ENCODE results near the gene PDIA4.
"Not testable (repeated sequence)": the region's sequence is repeated elsewhere in the genome, so short reads cannot be mapped to it uniquely, and the experiment has no call there.

PDIA4 gene, protein sequence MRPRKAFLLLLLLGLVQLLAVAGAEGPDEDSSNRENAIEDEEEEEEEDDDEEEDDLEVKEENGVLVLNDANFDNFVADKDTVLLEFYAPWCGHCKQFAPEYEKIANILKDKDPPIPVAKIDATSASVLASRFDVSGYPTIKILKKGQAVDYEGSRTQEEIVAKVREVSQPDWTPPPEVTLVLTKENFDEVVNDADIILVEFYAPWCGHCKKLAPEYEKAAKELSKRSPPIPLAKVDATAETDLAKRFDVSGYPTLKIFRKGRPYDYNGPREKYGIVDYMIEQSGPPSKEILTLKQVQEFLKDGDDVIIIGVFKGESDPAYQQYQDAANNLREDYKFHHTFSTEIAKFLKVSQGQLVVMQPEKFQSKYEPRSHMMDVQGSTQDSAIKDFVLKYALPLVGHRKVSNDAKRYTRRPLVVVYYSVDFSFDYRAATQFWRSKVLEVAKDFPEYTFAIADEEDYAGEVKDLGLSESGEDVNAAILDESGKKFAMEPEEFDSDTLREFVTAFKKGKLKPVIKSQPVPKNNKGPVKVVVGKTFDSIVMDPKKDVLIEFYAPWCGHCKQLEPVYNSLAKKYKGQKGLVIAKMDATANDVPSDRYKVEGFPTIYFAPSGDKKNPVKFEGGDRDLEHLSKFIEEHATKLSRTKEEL

DNA sequence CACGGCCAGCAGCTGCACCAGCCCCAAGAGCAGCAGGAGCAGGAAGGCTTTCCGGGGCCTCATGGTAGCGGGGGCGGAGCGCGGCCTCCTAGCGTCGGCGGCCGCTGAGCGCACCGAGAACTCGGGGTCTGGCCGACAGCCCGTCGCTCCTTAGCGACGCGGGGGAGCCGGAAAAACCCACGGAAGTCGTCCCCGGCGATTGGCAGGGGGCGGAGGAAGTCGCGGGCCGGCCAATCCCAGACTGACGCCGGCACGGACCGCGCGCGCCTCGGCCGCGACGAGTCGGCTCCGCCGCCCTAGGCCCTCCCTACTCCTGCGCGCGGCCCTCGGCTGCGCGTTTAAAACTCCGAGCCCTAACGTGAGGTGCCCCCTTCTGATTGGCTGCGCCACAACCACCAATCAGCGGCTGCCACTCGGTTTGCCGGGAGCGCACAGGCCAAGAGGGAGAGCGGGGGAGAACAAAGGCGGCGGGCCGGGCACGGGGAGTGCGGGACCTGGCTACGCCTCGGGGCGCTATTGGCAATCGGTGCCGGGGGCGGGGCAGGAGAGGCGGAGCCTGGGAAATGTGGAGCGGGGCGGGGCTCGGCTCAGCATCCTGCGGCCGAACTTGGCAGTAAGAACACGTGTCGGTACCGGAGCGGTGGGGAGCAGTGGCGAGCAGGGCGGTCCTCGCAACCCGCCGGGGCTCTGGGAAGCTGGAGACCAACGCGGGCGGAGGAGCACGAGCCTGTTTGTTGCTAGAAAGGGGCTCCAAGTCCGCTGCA lies at the start of gene PDIA4:
PDIA4 (minus strand) TSS at position 160 of the 764 bp plus-strand sequence; CDS start at position 63, 97 bp downstream.
- DNase-seq (ENCODE audit: low spot score): peak; percentile 100

DNA sequence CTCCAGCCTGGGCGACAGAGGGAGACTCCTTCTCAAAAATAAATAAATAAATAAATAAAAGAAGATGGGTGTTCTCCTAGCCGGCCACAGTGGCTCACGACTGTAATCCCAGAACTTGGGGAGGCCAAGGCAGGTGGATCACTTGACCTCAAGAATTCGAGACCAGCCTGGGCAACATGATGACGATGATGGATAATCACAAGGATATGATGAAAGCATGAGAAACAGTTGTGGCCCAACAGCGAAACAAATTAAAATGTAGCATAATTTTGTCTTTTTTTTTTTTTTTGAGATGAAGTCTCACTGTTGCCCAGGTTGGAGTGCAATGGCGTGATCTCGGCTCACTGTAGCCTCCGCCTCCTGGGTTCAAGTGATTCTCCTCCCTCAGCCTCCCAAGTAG lies 49.3 kb upstream of the PDIA4 start:
- DNase-seq (ENCODE audit: low spot score): no peak

GRCh38 chr7:149075286-149075685 lies 47.0 kb upstream of the PDIA4 start:
- DNase-seq (ENCODE audit: low spot score): no peak

DNA sequence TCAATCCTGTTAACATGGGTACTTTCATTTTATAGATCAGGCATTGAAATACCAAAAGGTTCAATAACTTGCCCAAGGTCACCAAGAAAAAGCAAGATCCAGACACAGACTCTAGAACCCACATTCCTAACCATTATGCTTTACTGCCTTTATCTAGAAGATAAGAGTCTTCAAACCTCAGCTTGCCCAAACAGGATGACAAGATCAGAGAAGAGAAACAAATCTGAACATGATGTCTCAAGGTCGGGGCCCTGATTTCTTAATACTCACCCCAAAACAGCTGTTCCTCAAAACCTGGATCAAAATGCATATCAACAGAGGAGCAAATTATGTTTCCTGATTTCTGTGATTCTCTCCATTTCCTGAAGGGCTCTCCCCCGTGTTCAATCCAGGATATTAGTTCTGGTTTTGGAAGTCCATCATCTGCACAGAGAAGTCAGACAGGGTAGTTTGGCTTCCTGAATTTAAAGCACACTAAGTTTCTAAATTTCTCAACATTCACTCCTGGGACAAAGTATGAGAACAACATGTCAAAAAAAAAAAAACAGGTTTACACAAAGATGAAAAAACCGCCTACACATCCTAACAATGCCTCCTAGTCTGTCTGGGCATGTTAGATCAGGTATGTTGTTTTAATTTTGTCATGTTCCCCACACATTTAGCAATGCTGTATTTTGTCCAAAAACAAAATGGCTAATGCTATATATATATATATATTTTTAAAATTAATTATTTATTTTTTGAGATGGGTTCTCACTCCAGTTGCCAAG lies 46.0 kb upstream of the PDIA4 start:
- DNase-seq (ENCODE audit: low spot score): no peak

GRCh38 chr7:149072438-149072775 lies 44.1 kb upstream of the PDIA4 start:
- DNase-seq (ENCODE audit: low spot score): no peak

GRCh38 chr7:149071641-149072437 lies 43.5 kb upstream of the PDIA4 start:
- no peak for DNase-seq (ENCODE audit: low spot score)

- DNase-seq (ENCODE audit: low spot score): no peak
Observed at GRCh38 chr7:149071182-149071635, 42.9 kb upstream of the PDIA4 start.

DNA sequence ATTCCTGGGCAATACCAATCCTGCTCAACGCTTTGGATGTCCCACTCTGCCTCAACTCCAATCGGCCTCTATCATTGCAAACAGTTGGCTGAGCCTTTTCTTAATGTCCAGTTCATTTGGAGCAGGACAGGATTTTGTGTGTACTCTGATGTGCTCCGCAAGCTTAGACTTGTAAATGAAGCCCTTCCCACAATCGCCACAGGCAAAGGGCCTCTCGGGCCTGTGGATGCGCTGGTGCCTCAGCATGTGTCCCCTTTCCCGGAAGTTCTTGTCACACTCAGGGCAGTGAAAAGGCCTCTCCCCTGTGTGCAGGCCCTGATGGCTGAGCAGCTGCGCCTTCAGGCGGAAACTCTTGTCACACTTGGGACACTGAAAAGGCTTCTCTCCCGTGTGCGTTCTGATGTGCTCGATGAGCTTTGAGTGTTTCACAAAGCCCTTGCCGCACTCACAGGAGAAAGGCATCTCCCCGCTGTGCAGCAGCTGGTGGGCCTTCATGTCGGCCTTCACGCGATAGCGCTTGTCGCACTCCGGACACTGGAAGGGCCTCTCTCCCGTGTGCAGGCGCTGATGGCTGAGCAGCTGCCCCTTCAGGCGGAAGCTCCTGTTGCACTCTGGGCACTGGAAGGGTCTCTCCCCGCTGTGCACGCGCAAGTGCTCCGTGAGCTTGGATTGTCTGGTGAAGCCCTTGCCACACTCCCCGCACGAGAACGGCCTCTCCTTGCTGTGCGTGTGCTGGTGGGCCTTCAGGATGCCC lies 42.2 kb upstream of the PDIA4 start:
- no peak for DNase-seq (ENCODE audit: low spot score)

DNA sequence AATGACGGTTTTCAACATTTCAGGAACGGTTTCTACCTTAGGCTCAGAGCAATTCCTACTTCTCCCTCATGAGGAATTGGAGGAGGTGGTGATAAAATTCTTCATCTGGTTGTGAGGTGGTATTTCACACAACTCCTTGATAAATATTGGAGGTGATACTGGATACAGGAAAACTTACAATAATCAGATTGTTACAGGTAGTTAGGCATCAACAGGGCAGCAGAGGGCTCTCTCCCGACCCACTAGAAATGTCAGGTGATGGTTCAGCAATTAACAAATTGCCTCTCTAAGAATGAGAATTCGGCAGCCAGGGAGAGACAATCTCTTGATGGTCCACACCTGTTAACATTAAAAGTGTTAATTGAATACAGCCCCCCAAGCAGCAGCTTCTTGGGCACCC lies 39.6 kb upstream of the PDIA4 start:
- no peak for DNase-seq (ENCODE audit: low spot score)

- no peak for DNase-seq (ENCODE audit: low spot score)
Observed at GRCh38 chr7:149063476-149063875, 35.2 kb upstream of the PDIA4 start.

GRCh38 chr7:149062217-149062899 lies 34.1 kb upstream of the PDIA4 start:
- not testable (repeated sequence) for DNase-seq (ENCODE audit: low spot score)

DNA sequence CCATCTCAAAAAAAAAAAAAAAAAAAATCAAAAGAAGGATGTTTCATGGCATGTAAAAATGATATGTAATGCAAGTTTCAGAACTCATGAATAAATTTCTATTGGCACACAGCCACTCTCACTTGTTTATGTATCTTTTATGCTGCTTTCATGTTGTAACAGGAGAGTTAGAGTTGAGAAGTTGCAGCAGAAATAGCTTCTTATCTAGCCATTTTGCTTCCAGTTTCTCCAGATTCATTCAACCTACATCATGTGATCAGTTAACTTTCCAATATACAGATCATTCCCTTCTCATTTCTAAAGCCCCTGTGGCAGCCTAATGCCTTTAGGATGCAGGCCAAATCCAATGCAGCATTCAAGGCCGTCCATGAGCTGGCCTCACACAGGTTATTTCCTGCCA lies 31.9 kb upstream of the PDIA4 start:
- DNase-seq (ENCODE audit: low spot score): no peak

DNA sequence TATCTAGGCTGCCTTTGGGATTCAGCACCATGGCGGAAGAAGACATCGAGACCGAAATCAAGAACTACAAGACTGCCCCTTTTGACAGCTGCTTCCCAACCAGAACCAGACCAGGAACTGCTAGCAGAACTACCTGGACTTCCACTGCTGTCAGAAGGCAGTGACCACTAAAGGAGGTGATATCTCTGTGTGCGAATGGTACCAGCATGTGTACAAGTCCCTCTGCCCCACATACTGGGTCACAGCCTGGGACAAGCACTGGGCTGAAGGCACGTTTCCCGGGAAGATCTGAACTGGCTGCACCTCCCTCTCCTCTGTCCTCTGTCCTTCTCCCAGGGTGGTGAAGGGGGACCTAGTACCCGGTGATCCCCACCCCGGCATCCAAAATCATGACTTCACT lies 25.6 kb upstream of the PDIA4 start:
- DNase-seq (ENCODE audit: low spot score): no peak

DNA sequence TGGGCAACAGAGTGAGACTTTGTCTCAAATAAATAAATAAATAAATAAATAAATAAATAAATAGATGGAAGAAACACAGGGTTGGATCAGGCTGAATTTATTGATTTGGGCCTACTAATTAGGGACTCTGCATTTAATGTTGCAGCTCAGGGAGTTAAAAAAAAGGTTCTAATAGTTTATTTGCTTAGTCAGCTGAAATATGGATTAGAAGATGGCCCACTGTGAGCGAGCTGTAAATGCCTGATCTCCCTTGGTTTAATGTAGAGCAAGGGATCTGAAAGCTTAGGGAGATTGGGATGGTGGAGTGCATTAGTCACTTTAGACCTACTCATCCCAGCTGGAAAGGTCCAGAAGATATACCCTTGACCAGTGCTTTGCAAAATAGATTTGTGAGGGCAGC lies 25.1 kb upstream of the PDIA4 start:
- no peak for DNase-seq (ENCODE audit: low spot score)

GRCh38 chr7:149050941-149051340 lies 22.6 kb upstream of the PDIA4 start:
- DNase-seq (ENCODE audit: low spot score): no peak

DNA sequence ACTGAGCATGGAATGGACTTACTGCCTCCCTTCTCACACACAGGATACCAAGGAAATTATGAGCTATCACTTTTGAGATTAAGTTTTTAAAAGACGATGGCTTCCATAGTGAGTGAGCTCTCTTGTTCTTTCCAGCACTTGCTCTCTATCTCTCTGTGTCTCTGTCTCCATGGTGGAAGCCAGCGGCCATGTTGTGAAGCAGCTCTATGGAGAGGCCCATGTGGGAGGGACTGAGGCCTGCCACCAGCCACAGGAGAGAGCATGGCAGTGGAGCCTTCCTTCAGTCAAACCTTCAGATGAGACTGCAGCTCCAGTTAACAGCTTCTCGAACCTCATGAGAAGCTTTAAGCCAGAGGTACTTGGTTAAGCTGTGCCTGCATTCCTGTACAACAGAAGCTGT lies 20.5 kb upstream of the PDIA4 start:
- no peak for DNase-seq (ENCODE audit: low spot score)

DNA sequence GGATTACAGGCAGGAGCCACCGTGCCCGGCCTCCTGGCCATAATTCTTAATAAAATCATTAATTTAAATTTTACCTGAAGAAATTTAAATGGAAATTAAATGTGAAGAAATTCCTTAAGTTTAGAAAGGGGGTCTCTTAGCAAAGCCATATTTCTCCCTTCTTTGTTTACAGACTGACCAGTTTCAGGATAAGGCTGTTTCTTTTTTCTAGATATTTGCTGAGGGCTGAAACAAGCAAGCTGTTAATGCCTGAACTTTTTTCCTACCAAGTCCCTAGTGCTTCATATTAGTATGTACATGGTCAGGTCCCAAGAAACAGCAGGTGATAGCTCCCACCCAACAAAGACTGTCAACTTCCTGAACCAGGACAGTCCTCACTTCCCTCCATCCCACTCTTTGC lies 18.1 kb upstream of the PDIA4 start:
- no peak for DNase-seq (ENCODE audit: low spot score)

- no peak for DNase-seq (ENCODE audit: low spot score)
Observed at GRCh38 chr7:149043936-149044335, 15.6 kb upstream of the PDIA4 start.

- no peak for DNase-seq (ENCODE audit: low spot score)
Observed at GRCh38 chr7:149041350-149041749, 13.0 kb upstream of the PDIA4 start.

- not testable (repeated sequence) for DNase-seq (ENCODE audit: low spot score)
Observed at GRCh38 chr7:149038641-149039040, 10.3 kb upstream of the PDIA4 start.

Measured in LoVo (cell line).